Aorta (tissue), 5 donors: Measurements from ENCODE around the gene CATSPERD. TPM values are rescaled to one million over a fixed set of nuclear protein-coding genes. Genes with fewer than 3 reads are reported as not detected.

Experiments used
- ATAC-seq: fragments of 200-7000 bp; cut with Tn5 transposase; one replicate; pipeline ENCODE4 v1.9.1; 2022; ENCODE audit warnings: moderate library complexity; ENCODE audit not compliant: low FRiP score
- DNase-seq, 2 donors: peaks; one replicate each; pipeline ENCODE4 v3.0.0-alpha.2; 2020
- H3K27ac ChIP-seq, 2 donors: one replicate each; pipeline ENCODE4 v1.5.1; 2013; ENCODE audit warnings: low read length in 2 of 2, mild to moderate bottlenecking in 2 of 2, moderate library complexity in 2 of 2, control low read depth in 1 of 2, inconsistent platforms in 1 of 2, low read depth in 1 of 2
- H3K27me3 ChIP-seq, 2 donors: one replicate each; pipeline ENCODE4 v1.6.1; 2013; ENCODE audit warnings: control low read depth in 1 of 2, low read length in 1 of 2, mild to moderate bottlenecking in 1 of 2, moderate library complexity in 1 of 2; ENCODE audit not compliant: insufficient read depth in 2 of 2, control insufficient read depth in 1 of 2
- H3K36me3 ChIP-seq, 2 donors: one replicate each; pipeline ENCODE4 v1.6.1; 2013; ENCODE audit warnings: control low read depth in 1 of 2, low read length in 1 of 2, mild to moderate bottlenecking in 1 of 2; ENCODE audit not compliant: insufficient read depth in 2 of 2, control insufficient read depth in 1 of 2
- H3K4me1 ChIP-seq, 2 donors: one replicate each; pipeline ENCODE4 v1.6.1; 2013; ENCODE audit warnings: low read length in 2 of 2, control low read depth in 1 of 2, mild to moderate bottlenecking in 1 of 2, moderate library complexity in 1 of 2; ENCODE audit not compliant: insufficient read depth in 2 of 2, control insufficient read depth in 1 of 2
- H3K4me3 ChIP-seq, 2 donors: one replicate each; pipeline ENCODE4 v1.5.1; 2013; ENCODE audit warnings: low read length in 2 of 2, control low read depth in 1 of 2, mild to moderate bottlenecking in 1 of 2
- H3K9me3 ChIP-seq: one replicate; pipeline ENCODE4 v1.6.1; 2013; ENCODE audit warnings: mild to moderate bottlenecking, low read length; ENCODE audit not compliant: control insufficient read depth
- WGBS, 2 donors: extraction: QIAGEN DNeasy Blood & Tissue Kit; methylation state at CpG; one replicate each; pipeline ENCODE4 v1.1.7; 2013; 5-methylcytosine and 5-hydroxymethylcytosine counted together
- intact Hi-C, 2 donors: fragments of 100-400 bp; cut with DNase I; formaldehyde crosslinking; loops; one replicate each; pipeline versions ENCODE4 v1.14.2 to v1.15.0; 2022
- polyA plus RNA-seq, 2 donors: library from polyadenylated mRNA; stranded (reverse); fragments of 200-250 nt; gene quantifications; one replicate each; pipeline ENCODE4 v1.2.3, GENCODE V29; 2013
- total RNA-seq, 2 donors: library from RNA; stranded (reverse); fragmentation: NEBNext Ultra II Directional; extraction: Animal tissue kit (Norgen Biotek cat#: 25700); gene quantifications; one replicate each; pipeline ENCODE4 v1.2.1, GENCODE V29; 2021
- donor health status: healthy with polysubstance abuse.
- donor health status: Bipolar disorder and iron deficiency.
- donor health status: DM: no; HTN: no; CAD: no.
- donor health status: DM: no; HTN: no; CAD: no.
- donor health status: DM: yes; HTN: yes; CAD: no.

The CATSPERD gene
- total and polyA plus RNA-seq, 4 donors, result not detected

- no peaks in the 10 kb centered on the region for H3K9me3 ChIP-seq
- no peak for DNase-seq
- H3K4me1 ChIP-seq, result no peaks in the 10 kb centered on the region
- H3K4me3 ChIP-seq, result no peak overlapping the region
- no peaks in the 10 kb centered on the region for H3K27me3 ChIP-seq
- intact Hi-C loops, result loop anchor here (10.0 kb wide), 2 partner anchors 94 to 224 kb away; no protein-coding TSS in a partner anchor
- ATAC-seq, result no peak
- WGBS, 2 donors, result 57 to 68% methylated on average over 17 of the region's 17 CpGs
- H3K36me3 ChIP-seq, result no peaks in the 10 kb centered on the region
- H3K27ac ChIP-seq, result no peak overlapping the region
Observed at GRCh38 chr19:5800361-5801270, 80.2 kb downstream of the CATSPERD start.

GRCh38 chr19:5801796-5802619 lies 81.6 kb downstream of the CATSPERD start:
- Histone ChIP-seq H3K4me3 (no peak overlapping the region), H3K9me3 (no peaks in the 10 kb centered on the region), H3K27ac (no peak overlapping the region), H3K36me3 (no peaks in the 10 kb centered on the region), H3K4me1 (no peaks in the 10 kb centered on the region), H3K27me3 (no peaks in the 10 kb centered on the region)
- WGBS, 2 donors, result 9 to 11% methylated on average over 32 to 33 of the region's 33 CpGs
- intact Hi-C loops, result loop anchor here (10.0 kb wide), 2 partner anchors 93 to 223 kb away; no protein-coding TSS in a partner anchor
- DNase-seq (peak in 1 of 2 donors; percentile 49), ATAC-seq (no peak)

- no peak for DNase-seq
- H3K36me3 ChIP-seq, result no peaks in the 10 kb centered on the region
- no peaks in the 10 kb centered on the region for H3K4me1 ChIP-seq
- no peaks in the 10 kb centered on the region for H3K27me3 ChIP-seq
- WGBS, 2 donors, result 2 to 8% methylated on average over 8 of the region's 8 CpGs
- H3K4me3 ChIP-seq, result no peak overlapping the region
- H3K9me3 ChIP-seq, result no peaks in the 10 kb centered on the region
- ATAC-seq, result no peak
- no peak overlapping the region for H3K27ac ChIP-seq
- intact Hi-C loops, result loop anchor here (10.0 kb wide), 2 partner anchors 91 to 221 kb away; no protein-coding TSS in a partner anchor
Observed at GRCh38 chr19:5803441-5803751, 83.0 kb downstream of the CATSPERD start.

- no peak overlapping the region for H3K27ac ChIP-seq
- intact Hi-C loops, result loop anchor here (10.0 kb wide), 2 partner anchors 91 to 221 kb away; no protein-coding TSS in a partner anchor
- 2% methylated on average over 47 to 54 of the region's 54 CpGs for WGBS, 2 donors
Observed at GRCh38 chr19:5803752-5804515, 83.5 kb downstream of the CATSPERD start.

GRCh38 chr19:5804516-5805461 lies 84.4 kb downstream of the CATSPERD start, which contains the start of gene NRTN:
Gene NRTN, plus strand, starts transcription at chr19:5805067. Its CDS starts 19,099 bp downstream, at chr19:5824166.
- ATAC-seq, result no peak
- Histone ChIP-seq H3K4me3 (no peak within 1 kb of the TSS), H3K4me1 (no peaks in the 10 kb centered on the region), H3K27me3 (no peaks in the 10 kb centered on the region), H3K9me3 (no peaks in the 10 kb centered on the region), H3K36me3 (no peaks in the 10 kb centered on the region), H3K27ac (no peak within 1 kb of the TSS)
- 1 to 2% methylated on average over 40 to 106 of the region's 107 CpGs for WGBS, 2 donors
- intact Hi-C loops, result loop anchor here (10.0 kb wide), 2 partner anchors 90 to 220 kb away; no protein-coding TSS in a partner anchor
- DNase-seq, result peak in 1 of 2 donors; percentile 44

More at GRCh38 chr19:5803752-5804515, 83.5 kb downstream of the CATSPERD start:
- DNase-seq (peak; percentile 85 to 93), ATAC-seq (peak; percentile 81)
- Histone ChIP-seq H3K4me3 (no peak overlapping the region), H3K27me3 (no peaks in the 10 kb centered on the region), H3K9me3 (no peaks in the 10 kb centered on the region), H3K4me1 (no peaks in the 10 kb centered on the region), H3K36me3 (no peaks in the 10 kb centered on the region)

- Histone ChIP-seq H3K4me3 (no peak overlapping the region), H3K4me1 (no peaks in the 10 kb centered on the region), H3K36me3 (no peaks in the 10 kb centered on the region), H3K27ac (no peak overlapping the region), H3K27me3 (no peaks in the 10 kb centered on the region), H3K9me3 (no peaks in the 10 kb centered on the region)
- ATAC-seq (no peak), DNase-seq (peak in 1 of 2 donors; percentile 41)
- WGBS, 2 donors, result 2% methylated on average over 41 to 46 of the region's 46 CpGs
- intact Hi-C loops, result loop anchor here (10.0 kb wide), 2 partner anchors 89 to 219 kb away; no protein-coding TSS in a partner anchor
Observed at GRCh38 chr19:5805462-5806132, 85.2 kb downstream of the CATSPERD start.

- no peaks in the 10 kb centered on the region for H3K27me3 ChIP-seq
- no peaks in the 10 kb centered on the region for H3K36me3 ChIP-seq
- H3K9me3 ChIP-seq, result no peaks in the 10 kb centered on the region
- ATAC-seq (no peak), DNase-seq (no peak)
- H3K4me3 ChIP-seq, result no peak overlapping the region
- no peak overlapping the region for H3K27ac ChIP-seq
- WGBS, 2 donors, result 27 to 43% methylated on average over 6 of the region's 6 CpGs
- intact Hi-C loops, result loop anchor here (10.0 kb wide), 2 partner anchors 89 to 219 kb away; no protein-coding TSS in a partner anchor
- H3K4me1 ChIP-seq, result no peaks in the 10 kb centered on the region
Observed at GRCh38 chr19:5806133-5806489, 85.7 kb downstream of the CATSPERD start.
